ENCODE measurements around the gene FLVCR2. TPM values are rescaled to one million over a fixed set of nuclear protein-coding genes. Genes with fewer than 3 reads are reported as not detected.

FLVCR2 gene
- total RNA-seq, 1 experiment from 2014 or later, result 6.6 TPM

DNA sequence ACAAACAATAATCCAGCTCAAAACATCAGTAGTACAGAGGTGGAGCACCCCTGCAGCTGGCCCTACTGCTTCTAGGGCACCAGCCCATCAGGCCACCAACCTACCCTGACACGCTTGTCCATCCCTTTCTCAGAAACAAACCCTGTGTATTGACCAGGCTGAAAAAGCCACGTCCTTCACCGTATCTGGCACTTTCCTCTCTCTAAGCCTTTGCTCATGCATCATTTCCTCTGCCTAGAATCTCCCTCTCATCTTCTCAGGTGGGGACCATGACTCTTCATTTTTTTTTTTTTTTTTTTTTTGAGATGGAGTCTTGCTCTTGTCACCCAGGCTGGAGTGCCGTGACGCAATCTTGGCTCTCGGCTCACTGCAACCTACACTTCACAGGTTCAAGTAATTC, 25.3 kb upstream of the FLVCR2 start (continued):
- TF ChIP-seq, protein P1, sequence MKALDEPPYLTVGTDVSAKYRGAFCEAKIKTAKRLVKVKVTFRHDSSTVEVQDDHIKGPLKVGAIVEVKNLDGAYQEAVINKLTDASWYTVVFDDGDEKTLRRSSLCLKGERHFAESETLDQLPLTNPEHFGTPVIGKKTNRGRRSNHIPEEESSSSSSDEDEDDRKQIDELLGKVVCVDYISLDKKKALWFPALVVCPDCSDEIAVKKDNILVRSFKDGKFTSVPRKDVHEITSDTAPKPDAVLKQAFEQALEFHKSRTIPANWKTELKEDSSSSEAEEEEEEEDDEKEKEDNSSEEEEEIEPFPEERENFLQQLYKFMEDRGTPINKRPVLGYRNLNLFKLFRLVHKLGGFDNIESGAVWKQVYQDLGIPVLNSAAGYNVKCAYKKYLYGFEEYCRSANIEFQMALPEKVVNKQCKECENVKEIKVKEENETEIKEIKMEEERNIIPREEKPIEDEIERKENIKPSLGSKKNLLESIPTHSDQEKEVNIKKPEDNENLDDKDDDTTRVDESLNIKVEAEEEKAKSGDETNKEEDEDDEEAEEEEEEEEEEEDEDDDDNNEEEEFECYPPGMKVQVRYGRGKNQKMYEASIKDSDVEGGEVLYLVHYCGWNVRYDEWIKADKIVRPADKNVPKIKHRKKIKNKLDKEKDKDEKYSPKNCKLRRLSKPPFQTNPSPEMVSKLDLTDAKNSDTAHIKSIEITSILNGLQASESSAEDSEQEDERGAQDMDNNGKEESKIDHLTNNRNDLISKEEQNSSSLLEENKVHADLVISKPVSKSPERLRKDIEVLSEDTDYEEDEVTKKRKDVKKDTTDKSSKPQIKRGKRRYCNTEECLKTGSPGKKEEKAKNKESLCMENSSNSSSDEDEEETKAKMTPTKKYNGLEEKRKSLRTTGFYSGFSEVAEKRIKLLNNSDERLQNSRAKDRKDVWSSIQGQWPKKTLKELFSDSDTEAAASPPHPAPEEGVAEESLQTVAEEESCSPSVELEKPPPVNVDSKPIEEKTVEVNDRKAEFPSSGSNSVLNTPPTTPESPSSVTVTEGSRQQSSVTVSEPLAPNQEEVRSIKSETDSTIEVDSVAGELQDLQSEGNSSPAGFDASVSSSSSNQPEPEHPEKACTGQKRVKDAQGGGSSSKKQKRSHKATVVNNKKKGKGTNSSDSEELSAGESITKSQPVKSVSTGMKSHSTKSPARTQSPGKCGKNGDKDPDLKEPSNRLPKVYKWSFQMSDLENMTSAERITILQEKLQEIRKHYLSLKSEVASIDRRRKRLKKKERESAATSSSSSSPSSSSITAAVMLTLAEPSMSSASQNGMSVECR (CRISPR knock-in tag; IDR thresholded peaks at IDR 0.05; ENCODE audit: borderline replicate concordance), result no peak
- TF ChIP-seq, protein P2, sequence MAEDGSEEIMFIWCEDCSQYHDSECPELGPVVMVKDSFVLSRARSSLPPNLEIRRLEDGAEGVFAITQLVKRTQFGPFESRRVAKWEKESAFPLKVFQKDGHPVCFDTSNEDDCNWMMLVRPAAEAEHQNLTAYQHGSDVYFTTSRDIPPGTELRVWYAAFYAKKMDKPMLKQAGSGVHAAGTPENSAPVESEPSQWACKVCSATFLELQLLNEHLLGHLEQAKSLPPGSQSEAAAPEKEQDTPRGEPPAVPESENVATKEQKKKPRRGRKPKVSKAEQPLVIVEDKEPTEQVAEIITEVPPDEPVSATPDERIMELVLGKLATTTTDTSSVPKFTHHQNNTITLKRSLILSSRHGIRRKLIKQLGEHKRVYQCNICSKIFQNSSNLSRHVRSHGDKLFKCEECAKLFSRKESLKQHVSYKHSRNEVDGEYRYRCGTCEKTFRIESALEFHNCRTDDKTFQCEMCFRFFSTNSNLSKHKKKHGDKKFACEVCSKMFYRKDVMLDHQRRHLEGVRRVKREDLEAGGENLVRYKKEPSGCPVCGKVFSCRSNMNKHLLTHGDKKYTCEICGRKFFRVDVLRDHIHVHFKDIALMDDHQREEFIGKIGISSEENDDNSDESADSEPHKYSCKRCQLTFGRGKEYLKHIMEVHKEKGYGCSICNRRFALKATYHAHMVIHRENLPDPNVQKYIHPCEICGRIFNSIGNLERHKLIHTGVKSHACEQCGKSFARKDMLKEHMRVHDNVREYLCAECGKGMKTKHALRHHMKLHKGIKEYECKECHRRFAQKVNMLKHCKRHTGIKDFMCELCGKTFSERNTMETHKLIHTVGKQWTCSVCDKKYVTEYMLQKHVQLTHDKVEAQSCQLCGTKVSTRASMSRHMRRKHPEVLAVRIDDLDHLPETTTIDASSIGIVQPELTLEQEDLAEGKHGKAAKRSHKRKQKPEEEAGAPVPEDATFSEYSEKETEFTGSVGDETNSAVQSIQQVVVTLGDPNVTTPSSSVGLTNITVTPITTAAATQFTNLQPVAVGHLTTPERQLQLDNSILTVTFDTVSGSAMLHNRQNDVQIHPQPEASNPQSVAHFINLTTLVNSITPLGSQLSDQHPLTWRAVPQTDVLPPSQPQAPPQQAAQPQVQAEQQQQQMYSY (CRISPR knock-in tag; IDR thresholded peaks at IDR 0.05), result no peak
- TF ChIP-seq, protein P3, sequence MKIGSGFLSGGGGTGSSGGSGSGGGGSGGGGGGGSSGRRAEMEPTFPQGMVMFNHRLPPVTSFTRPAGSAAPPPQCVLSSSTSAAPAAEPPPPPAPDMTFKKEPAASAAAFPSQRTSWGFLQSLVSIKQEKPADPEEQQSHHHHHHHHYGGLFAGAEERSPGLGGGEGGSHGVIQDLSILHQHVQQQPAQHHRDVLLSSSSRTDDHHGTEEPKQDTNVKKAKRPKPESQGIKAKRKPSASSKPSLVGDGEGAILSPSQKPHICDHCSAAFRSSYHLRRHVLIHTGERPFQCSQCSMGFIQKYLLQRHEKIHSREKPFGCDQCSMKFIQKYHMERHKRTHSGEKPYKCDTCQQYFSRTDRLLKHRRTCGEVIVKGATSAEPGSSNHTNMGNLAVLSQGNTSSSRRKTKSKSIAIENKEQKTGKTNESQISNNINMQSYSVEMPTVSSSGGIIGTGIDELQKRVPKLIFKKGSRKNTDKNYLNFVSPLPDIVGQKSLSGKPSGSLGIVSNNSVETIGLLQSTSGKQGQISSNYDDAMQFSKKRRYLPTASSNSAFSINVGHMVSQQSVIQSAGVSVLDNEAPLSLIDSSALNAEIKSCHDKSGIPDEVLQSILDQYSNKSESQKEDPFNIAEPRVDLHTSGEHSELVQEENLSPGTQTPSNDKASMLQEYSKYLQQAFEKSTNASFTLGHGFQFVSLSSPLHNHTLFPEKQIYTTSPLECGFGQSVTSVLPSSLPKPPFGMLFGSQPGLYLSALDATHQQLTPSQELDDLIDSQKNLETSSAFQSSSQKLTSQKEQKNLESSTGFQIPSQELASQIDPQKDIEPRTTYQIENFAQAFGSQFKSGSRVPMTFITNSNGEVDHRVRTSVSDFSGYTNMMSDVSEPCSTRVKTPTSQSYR (CRISPR knock-in tag; IDR thresholded peaks at IDR 0.05), result no peak
- TF ChIP-seq FOXK1 (CRISPR knock-in tag; IDR thresholded peaks at IDR 0.05) (no peak), ZNF671 (CRISPR knock-in tag; IDR thresholded peaks at IDR 0.05) (no peak), TCF7 (CRISPR knock-in tag; IDR thresholded peaks at IDR 0.05; ENCODE audit: low read depth) (no peak)
- TF ChIP-seq, protein P4, sequence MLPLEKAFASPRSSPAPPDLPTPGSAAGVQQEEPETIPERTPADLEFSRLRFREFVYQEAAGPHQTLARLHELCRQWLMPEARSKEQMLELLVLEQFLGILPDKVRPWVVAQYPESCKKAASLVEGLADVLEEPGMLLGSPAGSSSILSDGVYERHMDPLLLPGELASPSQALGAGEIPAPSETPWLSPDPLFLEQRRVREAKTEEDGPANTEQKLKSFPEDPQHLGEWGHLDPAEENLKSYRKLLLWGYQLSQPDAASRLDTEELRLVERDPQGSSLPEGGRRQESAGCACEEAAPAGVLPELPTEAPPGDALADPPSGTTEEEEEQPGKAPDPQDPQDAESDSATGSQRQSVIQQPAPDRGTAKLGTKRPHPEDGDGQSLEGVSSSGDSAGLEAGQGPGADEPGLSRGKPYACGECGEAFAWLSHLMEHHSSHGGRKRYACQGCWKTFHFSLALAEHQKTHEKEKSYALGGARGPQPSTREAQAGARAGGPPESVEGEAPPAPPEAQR (CRISPR knock-in tag; IDR thresholded peaks at IDR 0.05), result no peak

DNA sequence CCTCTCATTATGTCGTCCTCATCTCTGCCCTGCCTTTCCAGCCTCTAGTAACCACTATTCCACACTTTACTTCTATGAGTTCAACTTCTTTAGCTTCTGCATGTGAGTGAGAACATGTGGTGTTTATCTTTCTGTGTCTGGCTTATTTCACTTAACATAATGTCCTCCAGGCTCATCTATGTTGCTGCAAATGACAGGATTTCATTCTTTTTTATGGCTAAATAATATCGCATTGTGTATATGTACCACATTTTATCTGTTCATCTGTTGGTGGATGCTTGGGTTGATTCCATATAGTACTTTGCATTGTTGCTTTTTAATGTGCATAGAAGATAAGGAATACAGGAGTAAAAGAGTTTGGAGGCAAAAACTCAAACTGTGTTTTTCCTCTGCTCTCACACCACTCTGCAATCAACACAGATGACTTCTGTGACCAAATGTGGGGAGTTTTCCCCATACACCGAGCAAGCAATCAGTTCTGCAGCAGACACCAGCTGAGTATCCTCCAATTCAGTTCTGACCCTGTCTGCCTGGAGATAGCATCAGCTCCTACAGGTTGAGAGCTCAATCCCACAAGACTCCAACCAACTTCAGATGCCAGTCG, 24.6 kb upstream of the FLVCR2 start:
- ChIA-PET POLR2A (no interaction called here), CTCF (interaction anchor here (1.3 kb wide), 1 partner anchor 24 kb away, joined by 3 read pairs; no protein-coding TSS in a partner anchor)
- Mint-ChIP-seq H3K36me3 (peaks cover 3% of the 10 kb centered on the region; the same call in 1 of the 2 replicates), H3K27ac (no peak overlapping the region), H3K4me3 (no peak overlapping the region), H3K27me3 (ENCODE audit: low read depth) (peaks cover 3% of the 10 kb centered on the region; the same call in 1 of the 2 replicates), H3K9me3 (peaks cover 20% of the 10 kb centered on the region), H3K4me1 (peaks cover 13% of the 10 kb centered on the region)
- DNase-seq (ENCODE audit: low spot score), result no peak
- no peak for ATAC-seq
- TF ChIP-seq ZNF416 (CRISPR knock-in tag; IDR thresholded peaks at IDR 0.05), result no peak
- no peak for TF ChIP-seq TCF7 (CRISPR knock-in tag; IDR thresholded peaks at IDR 0.05; ENCODE audit: low read depth)
- no peak for TF ChIP-seq NFATC4 (CRISPR knock-in tag; IDR thresholded peaks at IDR 0.05)
- TF ChIP-seq NR2C2 (CRISPR knock-in tag; IDR thresholded peaks at IDR 0.05), result no peak
- TF ChIP-seq, protein P5, sequence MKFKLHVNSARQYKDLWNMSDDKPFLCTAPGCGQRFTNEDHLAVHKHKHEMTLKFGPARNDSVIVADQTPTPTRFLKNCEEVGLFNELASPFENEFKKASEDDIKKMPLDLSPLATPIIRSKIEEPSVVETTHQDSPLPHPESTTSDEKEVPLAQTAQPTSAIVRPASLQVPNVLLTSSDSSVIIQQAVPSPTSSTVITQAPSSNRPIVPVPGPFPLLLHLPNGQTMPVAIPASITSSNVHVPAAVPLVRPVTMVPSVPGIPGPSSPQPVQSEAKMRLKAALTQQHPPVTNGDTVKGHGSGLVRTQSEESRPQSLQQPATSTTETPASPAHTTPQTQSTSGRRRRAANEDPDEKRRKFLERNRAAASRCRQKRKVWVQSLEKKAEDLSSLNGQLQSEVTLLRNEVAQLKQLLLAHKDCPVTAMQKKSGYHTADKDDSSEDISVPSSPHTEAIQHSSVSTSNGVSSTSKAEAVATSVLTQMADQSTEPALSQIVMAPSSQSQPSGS (CRISPR knock-in tag; IDR thresholded peaks at IDR 0.05; ENCODE audit: borderline replicate concordance, low read depth), result no peak
- no peak for TF ChIP-seq EMX1 (CRISPR knock-in tag; IDR thresholded peaks at IDR 0.05)
- no peak for TF ChIP-seq ESRRA (CRISPR knock-in tag; IDR thresholded peaks at IDR 0.05; ENCODE audit: borderline replicate concordance)
- TF ChIP-seq ZNF396 (CRISPR knock-in tag; IDR thresholded peaks at IDR 0.05; ENCODE audit: borderline replicate concordance), result no peak
- no peak for TF ChIP-seq ZNF219 (CRISPR knock-in tag; IDR thresholded peaks at IDR 0.05; ENCODE audit: borderline replicate concordance)
- no peak for TF ChIP-seq ZNF671 (CRISPR knock-in tag; IDR thresholded peaks at IDR 0.05)
- no peak for TF ChIP-seq ATF1 (CRISPR knock-in tag; IDR thresholded peaks at IDR 0.05)
- no peak for TF ChIP-seq SMAD3 (CRISPR knock-in tag; IDR thresholded peaks at IDR 0.05; ENCODE audit: borderline replicate concordance)
- no peak for TF ChIP-seq NR1H2 (CRISPR knock-in tag; IDR thresholded peaks at IDR 0.05)
- TF ChIP-seq, protein P6, sequence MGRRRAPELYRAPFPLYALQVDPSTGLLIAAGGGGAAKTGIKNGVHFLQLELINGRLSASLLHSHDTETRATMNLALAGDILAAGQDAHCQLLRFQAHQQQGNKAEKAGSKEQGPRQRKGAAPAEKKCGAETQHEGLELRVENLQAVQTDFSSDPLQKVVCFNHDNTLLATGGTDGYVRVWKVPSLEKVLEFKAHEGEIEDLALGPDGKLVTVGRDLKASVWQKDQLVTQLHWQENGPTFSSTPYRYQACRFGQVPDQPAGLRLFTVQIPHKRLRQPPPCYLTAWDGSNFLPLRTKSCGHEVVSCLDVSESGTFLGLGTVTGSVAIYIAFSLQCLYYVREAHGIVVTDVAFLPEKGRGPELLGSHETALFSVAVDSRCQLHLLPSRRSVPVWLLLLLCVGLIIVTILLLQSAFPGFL (CRISPR knock-in tag; IDR thresholded peaks at IDR 0.05; ENCODE audit: borderline replicate concordance), result no peak
- TF ChIP-seq, protein P7, sequence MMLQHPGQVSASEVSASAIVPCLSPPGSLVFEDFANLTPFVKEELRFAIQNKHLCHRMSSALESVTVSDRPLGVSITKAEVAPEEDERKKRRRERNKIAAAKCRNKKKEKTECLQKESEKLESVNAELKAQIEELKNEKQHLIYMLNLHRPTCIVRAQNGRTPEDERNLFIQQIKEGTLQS (CRISPR knock-in tag; conservative IDR thresholded peaks at IDR 0.05), result no peak
- TF ChIP-seq SP1 (CRISPR knock-in tag; conservative IDR thresholded peaks at IDR 0.05), result no peak
